GM13977 (cell line): Measurements from ENCODE around the gene PUS7L.
A peak's percentile ranks its signal among the peaks of the same experiment; 100 is the strongest.

Experiments used
- DNase-seq: peaks from one replicate; pipeline ENCODE4 v3.0.0; 2012; ENCODE audit warnings: low spot score
- in situ Hi-C: fragments of 300-500 bp; cut with MboI; formaldehyde crosslinking; loops from one replicate; pipeline ENCODE4 v1.12.0; 2022; ENCODE audit warnings: low sequenced_read_pairs, low pct_unique_long_range_greater_than_20kb, mixed read lengths, inconsistent platforms; ENCODE audit not compliant: unreplicated experiment
- TF ChIP-seq, protein P1 (sequence below): IDR thresholded peaks from 2 replicates; pipeline ENCODE4 v1.5.1; 2012; ENCODE audit warnings: mild to moderate bottlenecking, control low read depth; ENCODE audit not compliant: insufficient read depth; ENCODE audit errors: extremely low read depth, missing control alignments

PUS7L gene

DNA sequence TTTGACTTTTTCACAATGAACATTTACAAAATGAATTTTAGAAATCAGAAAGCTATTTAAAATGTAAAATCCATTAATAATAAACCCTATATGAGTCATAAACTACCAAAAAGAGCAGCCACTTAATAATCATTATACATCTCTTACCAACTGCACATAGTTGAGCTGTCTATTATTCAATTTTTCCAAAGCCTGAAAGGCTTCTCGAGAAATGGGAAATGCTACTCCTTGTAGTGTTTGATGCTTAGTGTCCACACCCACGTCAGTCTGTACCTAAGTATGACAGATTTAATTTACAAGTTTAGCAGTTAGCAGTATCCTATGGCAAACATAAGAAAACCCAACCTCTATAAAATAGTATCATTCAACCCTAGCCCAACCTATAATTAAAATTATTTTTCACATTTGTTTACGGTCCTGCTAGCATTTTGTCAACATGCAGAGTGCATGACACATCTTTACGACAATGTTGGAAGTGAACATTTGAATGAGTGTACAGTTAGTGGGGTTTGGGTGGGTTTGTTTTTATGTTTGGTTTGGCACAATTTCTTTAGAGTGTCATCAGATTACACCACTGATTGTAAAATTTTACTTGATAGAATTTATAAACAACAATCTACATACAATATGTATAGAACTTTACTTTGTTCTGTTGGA is 39.1 kb upstream of the PUS7L start:
- no peak for DNase-seq
- TF ChIP-seq, protein P1, sequence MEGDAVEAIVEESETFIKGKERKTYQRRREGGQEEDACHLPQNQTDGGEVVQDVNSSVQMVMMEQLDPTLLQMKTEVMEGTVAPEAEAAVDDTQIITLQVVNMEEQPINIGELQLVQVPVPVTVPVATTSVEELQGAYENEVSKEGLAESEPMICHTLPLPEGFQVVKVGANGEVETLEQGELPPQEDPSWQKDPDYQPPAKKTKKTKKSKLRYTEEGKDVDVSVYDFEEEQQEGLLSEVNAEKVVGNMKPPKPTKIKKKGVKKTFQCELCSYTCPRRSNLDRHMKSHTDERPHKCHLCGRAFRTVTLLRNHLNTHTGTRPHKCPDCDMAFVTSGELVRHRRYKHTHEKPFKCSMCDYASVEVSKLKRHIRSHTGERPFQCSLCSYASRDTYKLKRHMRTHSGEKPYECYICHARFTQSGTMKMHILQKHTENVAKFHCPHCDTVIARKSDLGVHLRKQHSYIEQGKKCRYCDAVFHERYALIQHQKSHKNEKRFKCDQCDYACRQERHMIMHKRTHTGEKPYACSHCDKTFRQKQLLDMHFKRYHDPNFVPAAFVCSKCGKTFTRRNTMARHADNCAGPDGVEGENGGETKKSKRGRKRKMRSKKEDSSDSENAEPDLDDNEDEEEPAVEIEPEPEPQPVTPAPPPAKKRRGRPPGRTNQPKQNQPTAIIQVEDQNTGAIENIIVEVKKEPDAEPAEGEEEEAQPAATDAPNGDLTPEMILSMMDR: no peak
- in situ Hi-C loops: no loop called here

DNA sequence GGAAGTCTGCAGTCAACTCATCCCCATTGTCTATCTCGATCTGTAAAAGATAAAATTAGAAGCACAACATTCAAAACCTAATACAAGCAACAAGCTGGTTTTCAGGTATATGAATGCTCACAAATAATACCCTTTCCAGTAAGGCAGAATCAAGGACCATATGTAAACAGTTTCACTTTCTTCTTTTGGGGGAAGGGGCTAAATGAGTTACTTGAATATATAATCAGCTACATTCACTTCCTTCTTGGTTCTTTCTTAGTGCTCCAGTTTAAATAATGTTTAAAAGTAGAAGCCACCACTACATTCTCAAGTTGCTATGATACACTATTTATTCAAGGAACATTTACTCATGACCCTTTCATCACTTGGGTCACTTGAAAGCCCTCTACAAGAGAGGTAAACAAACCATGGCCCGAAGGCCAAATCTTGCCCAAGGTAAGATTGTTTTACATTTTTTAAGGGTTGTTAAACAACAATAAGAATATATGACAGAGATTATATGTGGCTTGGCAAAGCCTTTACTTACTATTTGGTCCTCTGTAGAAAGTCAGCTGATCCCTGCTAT is 37.2 kb upstream of the PUS7L start:
- TF ChIP-seq, protein P1: no peak
- no peak for DNase-seq
- in situ Hi-C loops: no loop called here

DNA sequence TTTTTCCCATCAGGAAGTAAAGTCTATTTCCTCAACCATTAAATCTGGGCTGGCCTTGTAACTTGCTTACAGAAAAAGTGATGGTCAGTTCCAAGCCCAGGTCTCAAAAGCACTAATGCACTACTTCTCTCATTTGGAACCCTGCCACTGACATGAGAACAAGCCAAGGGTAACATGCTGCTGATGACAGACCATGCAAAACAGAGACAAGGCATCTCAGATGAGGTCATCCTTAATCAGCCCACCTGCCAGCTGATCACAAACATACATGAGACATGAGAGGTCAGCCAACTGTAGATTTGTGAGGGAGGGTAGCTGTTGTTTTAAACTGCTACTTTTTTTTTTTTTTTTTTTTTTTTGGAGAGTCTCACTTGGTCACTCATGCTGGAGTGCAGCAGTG is 31.4 kb upstream of the PUS7L start:
- no peak for DNase-seq
- TF ChIP-seq, protein P1: no peak
- in situ Hi-C loops: loop anchor here (10.0 kb wide), 1 partner anchor 95 kb away; no protein-coding TSS in a partner anchor

DNA sequence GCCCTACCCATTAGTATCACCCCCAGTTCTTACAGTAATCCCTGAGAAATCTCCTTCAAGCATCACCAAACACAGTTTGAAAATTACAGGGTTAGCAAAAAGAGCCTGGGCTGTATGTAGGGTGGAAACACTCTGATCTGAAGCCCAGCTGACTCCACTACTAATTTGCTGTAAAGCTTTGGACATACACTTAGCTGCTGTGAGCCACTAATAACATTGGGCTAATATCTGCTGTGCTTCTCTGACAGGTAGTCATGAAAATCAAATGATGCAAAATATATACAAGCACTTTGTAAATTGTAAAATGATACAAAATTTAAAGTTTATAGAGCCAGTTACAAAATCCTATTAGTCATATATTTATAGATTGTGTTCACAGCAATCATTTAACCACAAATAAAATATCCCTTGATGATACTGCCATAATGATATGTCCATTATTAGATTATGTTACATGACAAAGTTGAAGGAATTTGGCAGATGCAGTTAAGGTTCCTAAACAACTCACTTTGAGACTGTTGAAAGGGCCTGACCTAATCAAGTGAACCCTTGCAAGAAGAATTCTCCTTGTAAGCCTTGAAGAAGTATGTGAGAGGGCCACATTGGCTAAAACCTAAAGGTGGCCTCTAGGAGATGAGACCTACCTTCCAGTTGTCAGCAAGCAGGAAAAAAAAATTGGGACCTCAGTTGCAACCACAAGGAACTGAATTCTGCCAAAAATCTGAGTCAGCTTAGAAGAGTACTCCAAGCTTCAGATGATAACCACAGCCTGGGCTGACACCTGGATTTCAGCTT is 28.5 kb upstream of the PUS7L start:
- no peak for DNase-seq
- TF ChIP-seq, protein P1: no peak
- in situ Hi-C loops: loop anchor here (10.0 kb wide), 1 partner anchor 98 kb away; no protein-coding TSS in a partner anchor

DNA sequence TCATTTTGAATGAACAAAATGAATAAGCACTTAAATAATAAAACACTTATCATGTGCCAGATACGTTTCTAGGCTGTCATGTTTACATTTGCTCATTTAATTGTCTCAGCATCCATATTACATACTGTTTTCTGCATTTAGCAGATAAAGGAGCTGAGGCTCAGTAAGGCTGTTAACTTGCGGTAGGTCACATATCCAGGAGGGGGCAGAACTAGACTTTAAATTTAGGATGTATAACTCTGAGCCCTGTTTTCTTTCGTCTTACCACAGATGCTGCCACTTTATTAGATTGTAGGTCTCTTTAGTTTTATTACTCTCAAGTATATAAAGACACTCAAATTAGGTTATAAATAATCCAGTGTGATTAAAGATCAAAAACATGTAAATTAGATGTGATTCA is 17.9 kb upstream of the PUS7L start:
- in situ Hi-C loops: no loop called here
- DNase-seq: no peak
- TF ChIP-seq, protein P1: peak; percentile 33

DNA sequence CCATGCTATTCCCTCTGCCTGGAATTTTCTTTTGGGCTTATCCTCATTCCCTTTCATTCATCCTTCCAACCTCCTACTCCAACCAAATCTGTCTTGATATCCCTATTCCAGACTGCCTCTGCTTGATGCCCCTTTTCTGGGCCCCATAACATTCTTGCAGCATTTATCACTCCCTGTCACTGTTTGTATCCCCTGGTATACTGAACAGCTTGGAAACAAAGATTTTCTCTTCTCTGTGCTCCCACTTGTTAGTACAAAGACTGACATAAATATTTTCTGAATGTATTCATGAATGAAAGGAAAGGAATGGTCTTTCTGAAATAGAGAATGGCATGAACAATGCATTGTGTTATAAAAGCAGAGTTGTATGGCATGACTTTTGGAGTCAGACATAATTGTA is 7.7 kb upstream of the PUS7L start:
- no peak for DNase-seq
- TF ChIP-seq, protein P1: no peak
- in situ Hi-C loops: no loop called here
